Measurements from ENCODE around the gene HADHA.

Gene HADHA

GRCh38 chr2:26182441-26182840 is 62.0 kb downstream of the HADHA start:
- Mint-ChIP-seq H3K9me3 (no peaks in the 10 kb centered on the region), H3K27me3 (peaks cover 72% of the 10 kb centered on the region), H3K27ac (no peak overlapping the region), H3K4me1 (peaks cover 22% of the 10 kb centered on the region), H3K4me3 (no peak overlapping the region), H3K36me3 (no peaks in the 10 kb centered on the region)
- no peak for DNase-seq
- CTCF ChIA-PET: interaction anchor here (2.0 kb wide), 1 partner anchor 10 kb away, joined by 7 read pairs; no protein-coding TSS in a partner anchor

- Mint-ChIP-seq H3K4me1 (peaks cover 9% of the 10 kb centered on the region), H3K4me3 (no peak overlapping the region)
- CTCF ChIA-PET: no interaction called here
Observed at GRCh38 chr2:26179446-26179913, 65.0 kb downstream of the HADHA start.

GRCh38 chr2:26178746-26179436 is 65.5 kb downstream of the HADHA start:
- no peak overlapping the region for H3K4me3 Mint-ChIP-seq
- DNase-seq: no peak
- CTCF ChIA-PET: no interaction called here
- peaks cover 93% of the 10 kb centered on the region for H3K27me3 Mint-ChIP-seq
- H3K27ac Mint-ChIP-seq: no peak overlapping the region
- peaks cover 1% of the 10 kb centered on the region for H3K36me3 Mint-ChIP-seq
- H3K9me3 Mint-ChIP-seq: no peaks in the 10 kb centered on the region
- peaks cover 10% of the 10 kb centered on the region for H3K4me1 Mint-ChIP-seq

More at GRCh38 chr2:26179446-26179913, 65.0 kb downstream of the HADHA start:
- Mint-ChIP-seq H3K9me3 (no peaks in the 10 kb centered on the region), H3K36me3 (no peaks in the 10 kb centered on the region), H3K27ac (no peak overlapping the region), H3K27me3 (peaks cover 90% of the 10 kb centered on the region)
- DNase-seq: no peak

GRCh38 chr2:26178246-26178645 is 66.2 kb downstream of the HADHA start:
- Mint-ChIP-seq H3K4me1 (peaks cover 7% of the 10 kb centered on the region), H3K27ac (no peak overlapping the region), H3K4me3 (no peak overlapping the region), H3K9me3 (no peaks in the 10 kb centered on the region), H3K36me3 (peaks cover 1% of the 10 kb centered on the region), H3K27me3 (peaks cover 97% of the 10 kb centered on the region)
- CTCF ChIA-PET: no interaction called here
- no peak for DNase-seq

- no peak for DNase-seq
- peaks cover 94% of the 10 kb centered on the region for H3K27me3 Mint-ChIP-seq
- H3K27ac Mint-ChIP-seq: no peak overlapping the region
- CTCF ChIA-PET: no interaction called here
- peaks cover 1% of the 10 kb centered on the region for H3K36me3 Mint-ChIP-seq
- peaks cover 10% of the 10 kb centered on the region for H3K4me1 Mint-ChIP-seq
- H3K4me3 Mint-ChIP-seq: no peak overlapping the region
- H3K9me3 Mint-ChIP-seq: no peaks in the 10 kb centered on the region
Observed at GRCh38 chr2:26177122-26177521, 67.3 kb downstream of the HADHA start.

GRCh38 chr2:26176279-26176615 is 68.2 kb downstream of the HADHA start:
- CTCF ChIA-PET: interaction anchor here (1.1 kb wide), 1 partner anchor 9 kb away, joined by 6 read pairs; no protein-coding TSS in a partner anchor
- Mint-ChIP-seq H3K9me3 (no peaks in the 10 kb centered on the region), H3K27ac (peak overlapping the region; percentile 2), H3K27me3 (peaks cover 96% of the 10 kb centered on the region), H3K36me3 (peaks cover 3% of the 10 kb centered on the region), H3K4me3 (no peak overlapping the region), H3K4me1 (peaks cover 17% of the 10 kb centered on the region)
- DNase-seq: no peak

GRCh38 chr2:26175466-26176278 is 68.8 kb downstream of the HADHA start:
- H3K9me3 Mint-ChIP-seq: no peaks in the 10 kb centered on the region
- H3K4me3 Mint-ChIP-seq: no peak overlapping the region
- peaks cover 96% of the 10 kb centered on the region for H3K27me3 Mint-ChIP-seq
- no peak overlapping the region for H3K27ac Mint-ChIP-seq
- no peak for DNase-seq
- H3K4me1 Mint-ChIP-seq: peaks cover 17% of the 10 kb centered on the region
- CTCF ChIA-PET: interaction anchor here (1.1 kb wide), 1 partner anchor 9 kb away, joined by 6 read pairs; no protein-coding TSS in a partner anchor
- peaks cover 3% of the 10 kb centered on the region for H3K36me3 Mint-ChIP-seq

- no peak for DNase-seq
- Mint-ChIP-seq H3K9me3 (no peaks in the 10 kb centered on the region), H3K4me3 (peak overlapping the region; percentile 8), H3K27me3 (peaks cover 96% of the 10 kb centered on the region), H3K36me3 (peaks cover 3% of the 10 kb centered on the region), H3K27ac (no peak overlapping the region), H3K4me1 (peaks cover 17% of the 10 kb centered on the region)
- CTCF ChIA-PET: interaction anchor here (1.0 to 1.6 kb wide), 2 partner anchors 9 to 403 kb away, joined by 3 to 5 read pairs; no protein-coding TSS in a partner anchor
Observed at GRCh38 chr2:26174691-26175465, 69.6 kb downstream of the HADHA start.

GRCh38 chr2:26173776-26174482 is 70.5 kb downstream of the HADHA start:
- peak overlapping the region; percentile 65 for H3K4me3 Mint-ChIP-seq
- peaks cover 96% of the 10 kb centered on the region for H3K27me3 Mint-ChIP-seq
- DNase-seq: no peak
- H3K4me1 Mint-ChIP-seq: peaks cover 13% of the 10 kb centered on the region
- CTCF ChIA-PET: interaction anchor here (1.0 to 1.6 kb wide), 2 partner anchors 10 to 404 kb away, joined by 3 to 5 read pairs; no protein-coding TSS in a partner anchor
- H3K9me3 Mint-ChIP-seq: no peaks in the 10 kb centered on the region
- no peak overlapping the region for H3K27ac Mint-ChIP-seq
- H3K36me3 Mint-ChIP-seq: peaks cover 3% of the 10 kb centered on the region

GRCh38 chr2:26172871-26173775 is 71.3 kb downstream of the HADHA start, which contains the start of gene GAREM2:
Gene GAREM2 (plus strand): TSS chr2:26173088. CDS start chr2:26173221, 133 bp downstream.
- peaks cover 91% of the 10 kb centered on the region for H3K27me3 Mint-ChIP-seq
- no peak for DNase-seq
- H3K36me3 Mint-ChIP-seq: peaks cover 3% of the 10 kb centered on the region
- peak within 1 kb of the TSS; percentile 71 for H3K4me3 Mint-ChIP-seq
- CTCF ChIA-PET: interaction anchor here (1.5 to 1.6 kb wide), 2 partner anchors 8 to 11 kb away, joined by 5 to 7 read pairs; no protein-coding TSS in a partner anchor
- peaks cover 13% of the 10 kb centered on the region for H3K4me1 Mint-ChIP-seq
- H3K27ac Mint-ChIP-seq: no peak within 1 kb of the TSS
- H3K9me3 Mint-ChIP-seq: no peaks in the 10 kb centered on the region

GRCh38 chr2:26172189-26172870 is 72.1 kb downstream of the HADHA start:
- DNase-seq: peak; percentile 32
- no peak overlapping the region for H3K27ac Mint-ChIP-seq
- H3K36me3 Mint-ChIP-seq: peaks cover 3% of the 10 kb centered on the region
- peaks cover 83% of the 10 kb centered on the region for H3K27me3 Mint-ChIP-seq
- CTCF ChIA-PET: interaction anchor here (0.5 to 1.5 kb wide), 6 partner anchors 9 to 338 kb away, joined by 3 to 7 read pairs (median 4); no protein-coding TSS in a partner anchor
- peak overlapping the region; percentile 71 for H3K4me3 Mint-ChIP-seq
- H3K9me3 Mint-ChIP-seq: no peaks in the 10 kb centered on the region
- peaks cover 13% of the 10 kb centered on the region for H3K4me1 Mint-ChIP-seq

- CTCF ChIA-PET: interaction anchor here (1.2 kb wide), 2 partner anchors 14 to 162 kb away, joined by 3 to 5 read pairs; no protein-coding TSS in a partner anchor
- Mint-ChIP-seq H3K27ac (no peak overlapping the region), H3K36me3 (peaks cover 3% of the 10 kb centered on the region), H3K4me3 (no peak overlapping the region), H3K27me3 (peaks cover 68% of the 10 kb centered on the region), H3K9me3 (no peaks in the 10 kb centered on the region), H3K4me1 (peaks cover 13% of the 10 kb centered on the region)
- DNase-seq: no peak
Observed at GRCh38 chr2:26170795-26171194, 73.6 kb downstream of the HADHA start.
